ENCODE measurements around the gene ANKRD13B. TPM values are rescaled to one million over a fixed set of nuclear protein-coding genes. Genes with fewer than 3 reads are reported as not detected.

The ANKRD13B gene
- total and polyA plus RNA-seq, 2 of the 13 experiments (the other 11 are each of a cell fraction or from before 2014, with no cell fraction given), result 1.7 to 1.8 TPM

DNA sequence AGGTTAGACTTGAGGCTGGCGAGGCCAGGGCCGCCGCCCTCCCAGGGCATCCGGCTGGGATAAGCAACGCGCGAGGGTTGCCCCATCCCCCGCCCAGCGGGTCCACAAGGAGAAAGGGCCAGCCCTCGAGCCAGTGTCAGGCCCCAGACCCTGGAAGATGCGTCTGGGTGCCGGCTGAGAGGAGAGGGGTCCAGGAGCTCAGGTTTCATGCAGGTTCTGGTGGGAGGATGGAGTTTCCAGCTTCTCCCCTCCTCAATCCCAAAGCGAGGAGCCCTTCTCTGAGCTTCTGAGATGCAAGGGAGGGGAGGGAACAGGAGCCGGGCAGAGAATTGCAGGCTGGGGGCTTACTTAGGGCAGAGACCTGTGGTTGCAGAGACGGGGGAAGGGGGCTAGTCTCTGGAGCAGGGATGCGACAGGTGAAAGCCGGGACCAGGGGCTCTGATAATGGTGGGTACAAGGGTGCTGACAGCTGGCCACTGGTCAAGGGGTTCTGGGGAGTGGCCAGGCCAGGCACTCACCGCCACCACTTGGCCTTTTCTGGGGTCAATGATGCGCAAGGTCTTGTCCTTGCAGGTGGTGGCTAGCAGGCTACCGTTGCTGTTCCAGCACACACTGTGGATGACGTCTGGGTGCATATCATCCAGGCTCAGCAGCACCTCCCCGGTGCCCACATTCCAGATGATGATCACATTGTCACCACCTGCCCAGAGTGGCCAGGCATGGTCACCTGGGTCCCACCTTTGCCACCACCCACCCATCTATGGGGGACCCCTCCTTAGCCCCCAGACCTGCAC is 25.5 kb downstream of the ANKRD13B start (continued):
- TF ChIP-seq ARID2 (CRISPR knock-in tag; IDR thresholded peaks at IDR 0.05; ENCODE audit: borderline replicate concordance) (0 out of 2 replicates have a peak, but pooled peaks have one; percentile 15), BRD4 (CRISPR knock-in tag; IDR thresholded peaks at IDR 0.05) (0 out of 2 replicates have a peak, but pooled peaks have one; percentile 20)

DNA sequence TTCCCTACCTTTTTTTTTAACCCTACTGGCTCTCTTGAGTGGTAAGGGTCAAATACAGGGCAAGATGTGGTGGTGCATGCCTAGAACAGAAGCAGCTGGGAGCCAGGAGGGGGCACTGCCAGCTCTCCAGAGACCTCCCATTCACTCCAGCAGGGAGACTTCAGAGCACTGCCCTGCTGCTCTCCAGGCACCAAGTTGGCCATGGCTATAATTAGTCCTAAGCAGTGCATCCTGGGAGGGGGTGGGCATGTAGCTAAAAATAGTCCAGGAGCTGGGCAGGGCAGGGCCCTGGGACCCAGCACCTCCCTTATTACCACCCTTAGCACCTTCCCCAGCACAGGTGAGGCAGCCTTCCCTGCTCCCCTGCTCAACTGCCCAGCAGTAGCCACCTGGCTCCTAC is 26.3 kb downstream of the ANKRD13B start:
- no peaks in the 10 kb centered on the region for H4K20me1 ChIP-seq (ENCODE audit: insufficient read depth, low read length)
- ATAC-seq (no peak), FAIRE-seq (no peak), DNase-seq (ENCODE audit: low spot score) (no peak)
- intact Hi-C loops (cut with micrococcal nuclease; ENCODE audit: unreplicated experiment) (no loop called here), in situ Hi-C loops (cut with HindIII; ENCODE audit: extremely low pct_ligation_motif_present, low pct_unique_long_range_greater_than_20kb) (loop anchor here (5.0 kb wide), 1 partner anchor 37 kb away; no protein-coding TSS in a partner anchor)
- H3K27me3 ChIP-seq (ENCODE audit: control insufficient read depth in 1 of 2, insufficient read depth in 2 of 2, low read length in 2 of 2), result peaks cover 4 to 72% of the 10 kb centered on the region in 2 experiments
- no peak for TF ChIP-seq HDAC2 (CRISPR knock-in tag; IDR thresholded peaks at IDR 0.05)
- 0 out of 2 replicates have a peak, but pooled peaks have one; percentile 2 for TF ChIP-seq SMC3 (IDR thresholded peaks at IDR 0.05; ENCODE audit: low read length)
- TF ChIP-seq SRY (CRISPR knock-in tag; IDR thresholded peaks at IDR 0.05), result no peak
- TF ChIP-seq, protein P1, sequence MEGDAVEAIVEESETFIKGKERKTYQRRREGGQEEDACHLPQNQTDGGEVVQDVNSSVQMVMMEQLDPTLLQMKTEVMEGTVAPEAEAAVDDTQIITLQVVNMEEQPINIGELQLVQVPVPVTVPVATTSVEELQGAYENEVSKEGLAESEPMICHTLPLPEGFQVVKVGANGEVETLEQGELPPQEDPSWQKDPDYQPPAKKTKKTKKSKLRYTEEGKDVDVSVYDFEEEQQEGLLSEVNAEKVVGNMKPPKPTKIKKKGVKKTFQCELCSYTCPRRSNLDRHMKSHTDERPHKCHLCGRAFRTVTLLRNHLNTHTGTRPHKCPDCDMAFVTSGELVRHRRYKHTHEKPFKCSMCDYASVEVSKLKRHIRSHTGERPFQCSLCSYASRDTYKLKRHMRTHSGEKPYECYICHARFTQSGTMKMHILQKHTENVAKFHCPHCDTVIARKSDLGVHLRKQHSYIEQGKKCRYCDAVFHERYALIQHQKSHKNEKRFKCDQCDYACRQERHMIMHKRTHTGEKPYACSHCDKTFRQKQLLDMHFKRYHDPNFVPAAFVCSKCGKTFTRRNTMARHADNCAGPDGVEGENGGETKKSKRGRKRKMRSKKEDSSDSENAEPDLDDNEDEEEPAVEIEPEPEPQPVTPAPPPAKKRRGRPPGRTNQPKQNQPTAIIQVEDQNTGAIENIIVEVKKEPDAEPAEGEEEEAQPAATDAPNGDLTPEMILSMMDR (CRISPR knock-in tag; IDR thresholded peaks at IDR 0.05), result peak; percentile 42
- TF ChIP-seq ZNF235 (CRISPR knock-in tag; IDR thresholded peaks at IDR 0.05; ENCODE audit: borderline replicate concordance), result no peak
- no peak for TF ChIP-seq KDM4B (CRISPR knock-in tag; IDR thresholded peaks at IDR 0.05)
- peaks cover 79% of the 10 kb centered on the region for H3K4me1 ChIP-seq (ENCODE audit: insufficient read depth, low read length)
- no TSS peak for BruUV-seq (replicated peaks)
- H3K27ac ChIP-seq (ENCODE audit: extremely low read length, insufficient read depth, low read length), result no peak overlapping the region
- H3K79me2 ChIP-seq (ENCODE audit: insufficient read depth, low read length), result no peaks in the 10 kb centered on the region
- ChIA-PET POLR2A (no interaction called here), CTCF (ENCODE audit: low intra/inter-chr PET ratio, low total read pairs) (interaction anchor here (2.6 kb wide), 1 partner anchor 160 kb away, joined by 10 read pairs; no protein-coding TSS in a partner anchor)
- no peak overlapping the region for H2AFZ ChIP-seq (ENCODE audit: low read length)
- H3K36me3 ChIP-seq (replicated peaks in 1 of 2; ENCODE audit: control insufficient read depth in 1 of 2, insufficient read depth in 2 of 2, low read length in 2 of 2), result no peaks in the 10 kb centered on the region
- H3K9ac ChIP-seq (ENCODE audit: insufficient read depth, low read depth, low read length), result no peak overlapping the region
- H3K4me2 ChIP-seq (ENCODE audit: low read depth, low read length), result no peak overlapping the region
- no peaks in the 10 kb centered on the region for H3K9me3 ChIP-seq (ENCODE audit: low read length)
- no peak overlapping the region for H3K4me3 ChIP-seq (replicated peaks in 1 of 3; ENCODE audit: insufficient read depth in 1 of 3, low read depth in 2 of 3, low read length in 3 of 3)

Measured in HepG2 (cell line).